CD4-positive, alpha-beta T cell (primary cell): ENCODE results near the gene PHLDA2. TPM values are rescaled to one million over a fixed set of nuclear protein-coding genes. Genes with fewer than 3 reads are reported as not detected.

ENCODE experiments used
- ATAC-seq: fragments of 200-7000 bp; cut with Tn5 transposase; one replicate; pipeline ENCODE4 v1.10.0; 2022; ENCODE audit warnings: mild to moderate bottlenecking; ENCODE audit not compliant: poor library complexity
- CTCF ChIA-PET: fragments of 350-600 bp; sonication (Branson Sonifier 250); formaldehyde crosslinking; loops from one replicate; lab custom pipeline; 2021; ENCODE audit warnings: antibody characterized with exemption, inconsistent platforms; lab: Charles Lee
- POLR2A ChIA-PET: fragments of 350-600 bp; sonication (Branson Sonifier 250); formaldehyde crosslinking; loops from one replicate; lab custom pipeline; 2021; ENCODE audit warnings: antibody characterized with exemption, inconsistent platforms; lab: Charles Lee
- DNase-seq, 14 experiments: peaks; one replicate each; pipeline ENCODE4 v3.0.0-alpha.2; 2013 to 2020; ENCODE audit warnings: mixed read lengths in 2 of 14
- H3K27ac ChIP-seq, 2 donors: one replicate each; pipeline versions ENCODE4 v1.5.1 to v1.7.0; 2013; ENCODE audit warnings: low read length in 2 of 2, low read depth in 1 of 2, mild to moderate bottlenecking in 1 of 2
- H3K27me3 ChIP-seq, 2 experiments: 1 replicate in 1 of 2; 2 replicates in 1 of 2; pipeline versions ENCODE4 v1.6.1 to v1.7.0; 2013; ENCODE audit warnings: low read length in 2 of 2, control low read depth in 1 of 2, mild to moderate bottlenecking in 1 of 2, moderate library complexity in 1 of 2; ENCODE audit not compliant: insufficient read depth in 2 of 2, control insufficient read depth in 1 of 2
- H3K36me3 ChIP-seq: one replicate; pipeline ENCODE4 v1.6.1; 2013; ENCODE audit warnings: low read length, control low read depth; ENCODE audit not compliant: insufficient read depth
- H3K4me1 ChIP-seq: one replicate; pipeline ENCODE4 v1.6.1; 2013; ENCODE audit warnings: low read length, control low read depth; ENCODE audit not compliant: insufficient read depth
- H3K4me3 ChIP-seq: one replicate; pipeline ENCODE4 v1.5.1; 2013; ENCODE audit warnings: mild to moderate bottlenecking, low read length, moderate library complexity
- H3K9me3 ChIP-seq, 2 experiments: 1 replicate in 1 of 2; 2 replicates in 1 of 2; pipeline versions ENCODE4 v1.6.1 to v1.7.0; 2013; ENCODE audit warnings: low read length in 2 of 2, mild to moderate bottlenecking in 2 of 2, control low read depth in 1 of 2, moderate library complexity in 1 of 2; ENCODE audit not compliant: control insufficient read depth in 1 of 2, insufficient read depth in 1 of 2
- H3K27ac Mint-ChIP-seq: one replicate; pipeline ENCODE4 v1.8.0; 2020; ENCODE audit warnings: mixed read lengths
- H3K27me3 Mint-ChIP-seq: one replicate; pipeline ENCODE4 v1.8.0; 2021; ENCODE audit warnings: mixed read lengths
- H3K36me3 Mint-ChIP-seq: one replicate; pipeline ENCODE4 v1.8.0; 2021; ENCODE audit warnings: low read depth, mixed read lengths
- H3K4me1 Mint-ChIP-seq: one replicate; pipeline ENCODE4 v1.8.0; 2021; ENCODE audit warnings: low read depth, mixed read lengths
- H3K4me3 Mint-ChIP-seq: one replicate; pipeline ENCODE4 v1.8.0; 2020; ENCODE audit warnings: mild to moderate bottlenecking, mixed read lengths
- H3K9me3 Mint-ChIP-seq: one replicate; pipeline ENCODE4 v1.8.0; 2020; ENCODE audit warnings: mixed read lengths
- intact Hi-C, 2 experiments: fragments of 100-400 bp; cut with DNase I in 1 of 2; cut with micrococcal nuclease in 1 of 2; formaldehyde crosslinking; loops; one replicate each; pipeline versions ENCODE4 v1.15.1 to v1.9.0; 2023 to 2025; cut with DNase I, micrococcal nuclease
- total RNA-seq, 174 experiments: library from RNA in 2 of 174; stranded (reverse) in 2 of 174; gene quantifications; one replicate each; pipeline ENCODE4 v1.2.3 and lab custom pipeline; 2021 to 2026
- TF ChIP-seq, protein P1 (sequence below): fragments of 200-600 bp; IDR thresholded peaks from one replicate; pipeline ENCODE4 v1.8.0; 2022; ENCODE audit warnings: antibody characterized with exemption, mild to moderate bottlenecking

PHLDA2 gene
- total RNA-seq, 2 experiments from 2014 or later = 1.1 to 1.3 TPM

DNA sequence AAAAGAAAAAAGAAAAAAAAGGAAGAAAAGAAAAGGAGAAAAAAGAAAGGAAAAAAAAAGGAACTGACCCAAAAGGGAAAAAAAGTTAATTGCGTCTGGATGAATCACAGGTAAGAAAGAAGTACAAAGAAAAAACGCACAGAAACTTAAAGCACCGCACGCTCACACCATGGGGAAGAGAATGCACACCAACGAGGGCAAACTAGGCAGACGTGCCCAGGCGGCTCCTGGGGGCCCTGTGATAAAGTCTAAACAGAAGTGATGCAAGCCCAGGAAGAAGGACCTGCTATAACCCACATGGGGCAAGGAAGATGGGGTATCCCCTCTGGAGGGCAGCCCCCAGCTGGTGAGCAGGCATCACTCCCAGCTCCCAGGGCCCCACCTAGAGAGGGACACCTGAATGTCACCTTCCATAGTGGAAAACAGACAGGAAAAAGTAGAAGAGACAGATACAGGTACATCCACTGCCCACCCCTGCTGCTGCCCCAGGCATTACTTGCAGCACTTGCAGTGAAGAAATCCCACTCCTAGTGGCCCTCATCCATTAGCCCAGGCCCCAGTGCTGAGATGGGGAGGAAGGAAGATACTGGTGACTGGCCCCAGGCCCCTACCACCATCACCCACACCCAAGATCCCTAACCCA is 34.0 kb upstream of the PHLDA2 start:
- no peaks in the 10 kb centered on the region for H3K9me3 ChIP-seq
- H3K36me3 ChIP-seq = peaks cover 95% of the 10 kb centered on the region
- intact Hi-C loops = no loop called here
- ATAC-seq = no peak
- Mint-ChIP-seq H3K4me3 (no peak overlapping the region), H3K9me3 (no peaks in the 10 kb centered on the region), H3K27ac (no peak overlapping the region), H3K27me3 (no peaks in the 10 kb centered on the region), H3K36me3 (peaks cover 99% of the 10 kb centered on the region), H3K4me1 (peaks cover 20% of the 10 kb centered on the region)
- H3K4me1 ChIP-seq = peaks cover 3% of the 10 kb centered on the region
- no peak overlapping the region for H3K27ac ChIP-seq
- H3K27me3 ChIP-seq = no peaks in the 10 kb centered on the region
- POLR2A ChIA-PET = interaction anchor here (1.0 kb wide), 1 partner anchor 15 kb away, joined by 5 read pairs; no protein-coding TSS in a partner anchor
- DNase-seq = no peak
- no peak overlapping the region for H3K4me3 ChIP-seq
- CTCF ChIA-PET = interaction anchor here (0.7 kb wide), 1 partner anchor 19 kb away, joined by 3 read pairs; no protein-coding TSS in a partner anchor
- TF ChIP-seq, protein P1, sequence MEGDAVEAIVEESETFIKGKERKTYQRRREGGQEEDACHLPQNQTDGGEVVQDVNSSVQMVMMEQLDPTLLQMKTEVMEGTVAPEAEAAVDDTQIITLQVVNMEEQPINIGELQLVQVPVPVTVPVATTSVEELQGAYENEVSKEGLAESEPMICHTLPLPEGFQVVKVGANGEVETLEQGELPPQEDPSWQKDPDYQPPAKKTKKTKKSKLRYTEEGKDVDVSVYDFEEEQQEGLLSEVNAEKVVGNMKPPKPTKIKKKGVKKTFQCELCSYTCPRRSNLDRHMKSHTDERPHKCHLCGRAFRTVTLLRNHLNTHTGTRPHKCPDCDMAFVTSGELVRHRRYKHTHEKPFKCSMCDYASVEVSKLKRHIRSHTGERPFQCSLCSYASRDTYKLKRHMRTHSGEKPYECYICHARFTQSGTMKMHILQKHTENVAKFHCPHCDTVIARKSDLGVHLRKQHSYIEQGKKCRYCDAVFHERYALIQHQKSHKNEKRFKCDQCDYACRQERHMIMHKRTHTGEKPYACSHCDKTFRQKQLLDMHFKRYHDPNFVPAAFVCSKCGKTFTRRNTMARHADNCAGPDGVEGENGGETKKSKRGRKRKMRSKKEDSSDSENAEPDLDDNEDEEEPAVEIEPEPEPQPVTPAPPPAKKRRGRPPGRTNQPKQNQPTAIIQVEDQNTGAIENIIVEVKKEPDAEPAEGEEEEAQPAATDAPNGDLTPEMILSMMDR = no peak

DNA sequence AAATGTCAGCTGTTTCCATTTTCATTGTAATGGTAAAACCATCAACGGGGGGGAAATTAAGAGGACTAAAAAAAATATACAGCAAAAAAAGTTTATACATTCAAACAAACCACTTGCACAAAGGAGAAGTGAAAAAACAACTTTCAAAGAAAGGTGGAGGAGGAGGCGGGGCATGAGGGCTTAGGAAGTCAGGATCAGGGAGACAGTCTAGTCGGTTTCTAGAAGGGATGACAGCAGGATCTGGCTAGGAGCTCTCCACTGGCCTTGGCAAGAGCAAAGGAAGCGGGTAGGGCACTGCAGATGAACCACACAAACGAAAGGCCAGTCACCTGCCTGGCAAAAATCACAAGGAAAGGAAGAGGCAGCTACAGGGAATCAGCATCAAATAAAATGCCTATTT is 31.9 kb upstream of the PHLDA2 start:
- no peaks in the 10 kb centered on the region for H3K27me3 Mint-ChIP-seq
- Histone ChIP-seq H3K36me3 (peaks cover 94% of the 10 kb centered on the region), H3K4me3 (no peak overlapping the region), H3K27ac (no peak overlapping the region), H3K4me1 (peaks cover 3% of the 10 kb centered on the region), H3K27me3 (no peaks in the 10 kb centered on the region), H3K9me3 (no peaks in the 10 kb centered on the region)
- no peak for DNase-seq
- H3K4me1 Mint-ChIP-seq = peaks cover 20% of the 10 kb centered on the region
- ChIA-PET CTCF (no interaction called here), POLR2A (no interaction called here)
- peaks cover 99% of the 10 kb centered on the region for H3K36me3 Mint-ChIP-seq
- TF ChIP-seq, protein P1 = no peak
- intact Hi-C loops = no loop called here
- H3K9me3 Mint-ChIP-seq = no peaks in the 10 kb centered on the region
- ATAC-seq = no peak
- H3K4me3 Mint-ChIP-seq = no peak overlapping the region
- H3K27ac Mint-ChIP-seq = no peak overlapping the region

DNA sequence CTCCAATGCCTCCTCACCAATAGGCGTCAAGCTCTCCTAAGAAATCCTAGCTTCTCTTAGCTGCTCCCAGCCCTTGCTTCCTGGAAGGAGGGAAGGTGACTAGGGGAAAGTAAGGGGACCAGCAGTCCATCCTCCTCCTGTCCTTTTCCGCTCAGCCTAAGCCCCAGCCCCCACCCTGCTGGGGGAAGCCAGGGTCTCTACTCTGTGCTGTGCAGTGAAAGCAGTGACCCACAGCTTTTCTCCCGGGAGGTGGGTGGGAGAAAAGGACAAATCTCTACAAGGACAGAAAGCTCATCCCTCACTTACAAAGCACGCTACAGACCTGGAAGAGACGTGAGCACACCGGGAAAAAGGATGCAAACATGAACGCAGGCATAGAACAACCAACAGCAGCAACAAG is 30.9 kb upstream of the PHLDA2 start:
- Mint-ChIP-seq H3K36me3 (peaks cover 100% of the 10 kb centered on the region), H3K27ac (no peak overlapping the region), H3K27me3 (no peaks in the 10 kb centered on the region), H3K9me3 (no peaks in the 10 kb centered on the region), H3K4me3 (no peak overlapping the region), H3K4me1 (peaks cover 20% of the 10 kb centered on the region)
- Histone ChIP-seq H3K27me3 (no peaks in the 10 kb centered on the region), H3K4me3 (no peak overlapping the region), H3K36me3 (peaks cover 93% of the 10 kb centered on the region), H3K27ac (no peak overlapping the region), H3K9me3 (no peaks in the 10 kb centered on the region), H3K4me1 (peaks cover 3% of the 10 kb centered on the region)
- ChIA-PET POLR2A (interaction anchor here (1.1 kb wide), 1 partner anchor 32 kb away, joined by 3 read pairs; the partner anchor contains the start of gene NAP1L4), CTCF (no interaction called here)
- DNase-seq = no peak
- TF ChIP-seq, protein P1 = no peak
- no peak for ATAC-seq
- intact Hi-C loops = no loop called here
